Suprapubic skin (tissue), 4 donors: ENCODE data around the gene PCDHA1.
"Not testable (repeated sequence)": the region's sequence is repeated elsewhere in the genome, so short reads cannot be mapped to it uniquely, and the experiment has no call there.

Source experiments
- EP300 ChIP-seq: sonication (generic); formaldehyde crosslinking; IDR thresholded peaks from one replicate; pipeline ENCODE4 v1.6.1; 2017; ENCODE audit warnings: antibody characterized with exemption
- POLR2A ChIP-seq, 2 donors: fragments of 450-650 bp; IDR thresholded peaks; one replicate each; pipeline ENCODE4 v1.6.1; 2017; ENCODE audit warnings: antibody characterized with exemption in 2 of 2, mild to moderate bottlenecking in 2 of 2, moderate library complexity in 2 of 2
- POLR2AphosphoS5 ChIP-seq, 3 donors: sonication (generic); formaldehyde crosslinking; IDR thresholded peaks; one replicate each; pipeline ENCODE4 v1.6.1; 2017; ENCODE audit warnings: antibody characterized with exemption in 3 of 3
- TF ChIP-seq, protein P1 (sequence below), 2 donors: fragments of 200-600 bp in 1 of 2; fragments of 450-650 bp in 1 of 2; sonication (generic) in 1 of 2; IDR thresholded peaks; one replicate each; pipeline ENCODE4 v1.5.1; 2016 to 2019; ENCODE audit warnings: antibody characterized with exemption in 2 of 2, mild to moderate bottlenecking in 1 of 2, moderate library complexity in 1 of 2

DNA sequence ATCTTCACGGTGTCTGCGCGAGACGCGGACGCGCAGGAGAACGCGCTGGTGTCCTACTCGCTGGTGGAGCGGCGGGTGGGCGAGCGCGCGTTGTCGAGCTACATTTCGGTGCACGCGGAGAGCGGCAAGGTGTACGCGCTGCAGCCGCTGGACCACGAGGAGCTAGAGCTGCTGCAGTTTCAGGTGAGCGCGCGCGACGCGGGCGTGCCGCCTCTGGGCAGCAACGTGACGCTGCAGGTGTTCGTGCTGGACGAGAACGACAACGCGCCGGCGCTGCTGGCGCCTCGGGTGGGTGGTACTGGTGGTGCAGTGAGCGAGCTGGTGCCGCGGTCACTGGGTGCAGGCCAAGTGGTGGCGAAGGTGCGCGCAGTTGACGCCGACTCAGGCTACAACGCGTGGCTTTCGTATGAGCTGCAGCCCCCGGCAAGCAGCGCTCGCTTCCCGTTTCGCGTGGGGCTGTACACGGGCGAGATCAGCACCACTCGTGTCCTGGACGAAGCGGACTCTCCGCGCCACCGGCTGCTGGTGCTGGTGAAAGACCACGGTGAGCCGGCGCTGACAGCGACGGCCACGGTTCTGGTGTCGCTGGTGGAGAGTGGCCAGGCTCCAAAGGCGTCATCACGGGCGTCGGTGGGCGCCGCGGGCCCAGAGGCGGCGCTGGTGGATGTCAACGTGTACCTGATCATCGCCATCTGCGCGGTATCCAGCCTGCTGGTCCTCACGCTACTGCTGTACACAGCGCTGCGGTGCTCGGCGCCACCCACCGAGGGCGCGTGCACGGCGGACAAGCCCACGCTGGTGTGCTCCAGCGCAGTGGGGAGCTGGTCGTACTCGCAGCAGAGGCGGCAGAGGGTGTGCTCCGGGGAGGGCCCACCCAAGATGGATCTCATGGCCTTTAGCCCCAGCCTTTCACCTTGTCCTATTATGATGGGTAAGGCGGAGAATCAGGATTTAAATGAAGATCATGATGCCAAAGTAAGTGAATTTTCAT is 43.9 kb downstream of the PCDHA1 start:
- TF ChIP-seq, protein P1, sequence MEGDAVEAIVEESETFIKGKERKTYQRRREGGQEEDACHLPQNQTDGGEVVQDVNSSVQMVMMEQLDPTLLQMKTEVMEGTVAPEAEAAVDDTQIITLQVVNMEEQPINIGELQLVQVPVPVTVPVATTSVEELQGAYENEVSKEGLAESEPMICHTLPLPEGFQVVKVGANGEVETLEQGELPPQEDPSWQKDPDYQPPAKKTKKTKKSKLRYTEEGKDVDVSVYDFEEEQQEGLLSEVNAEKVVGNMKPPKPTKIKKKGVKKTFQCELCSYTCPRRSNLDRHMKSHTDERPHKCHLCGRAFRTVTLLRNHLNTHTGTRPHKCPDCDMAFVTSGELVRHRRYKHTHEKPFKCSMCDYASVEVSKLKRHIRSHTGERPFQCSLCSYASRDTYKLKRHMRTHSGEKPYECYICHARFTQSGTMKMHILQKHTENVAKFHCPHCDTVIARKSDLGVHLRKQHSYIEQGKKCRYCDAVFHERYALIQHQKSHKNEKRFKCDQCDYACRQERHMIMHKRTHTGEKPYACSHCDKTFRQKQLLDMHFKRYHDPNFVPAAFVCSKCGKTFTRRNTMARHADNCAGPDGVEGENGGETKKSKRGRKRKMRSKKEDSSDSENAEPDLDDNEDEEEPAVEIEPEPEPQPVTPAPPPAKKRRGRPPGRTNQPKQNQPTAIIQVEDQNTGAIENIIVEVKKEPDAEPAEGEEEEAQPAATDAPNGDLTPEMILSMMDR (IDR thresholded peaks at IDR 0.05): not testable (repeated sequence)
- not testable (repeated sequence) for TF ChIP-seq POLR2AphosphoS5 (IDR thresholded peaks at IDR 0.05); POLR2A (IDR thresholded peaks at IDR 0.05); EP300
